ENCODE results near the gene GAPVD1. TPM values are rescaled to one million over a fixed set of nuclear protein-coding genes. Genes with fewer than 3 reads are reported as not detected.
"Not testable (repeated sequence)": the region's sequence is repeated elsewhere in the genome, so short reads cannot be mapped to it uniquely, and the experiment has no call there.

The GAPVD1 gene
- total RNA-seq, 1 experiment from 2014 or later = 50.7 TPM

DNA sequence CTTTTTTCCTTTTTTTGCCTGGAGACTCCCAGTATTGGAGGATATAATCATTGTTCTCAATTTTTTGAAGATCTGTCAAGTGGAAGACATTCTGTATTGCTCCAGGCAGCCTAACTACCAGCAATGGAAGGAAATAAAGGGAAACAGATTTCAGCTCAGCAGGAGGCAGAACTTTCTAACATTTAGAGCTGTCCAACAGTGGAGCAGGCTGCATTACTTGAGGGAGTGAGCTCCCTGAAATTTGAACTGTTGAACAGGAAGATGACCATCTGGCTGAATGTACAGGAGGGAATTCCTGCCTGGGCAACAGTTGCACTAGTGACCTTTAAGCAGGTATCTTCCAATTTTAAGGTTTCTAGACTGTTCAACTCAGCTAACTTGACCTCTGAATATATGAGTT is 1.1 kb upstream of the GAPVD1 start:
- Histone ChIP-seq H3K4me1 (ENCODE audit: low read length) (peaks cover 29% of the 10 kb centered on the region), H4K20me1 (ENCODE audit: insufficient read depth, low read depth, low read length) (peaks cover 12% of the 10 kb centered on the region; the same call in 1 of the 2 replicates), H3K79me2 (ENCODE audit: low read length) (peaks cover 39% of the 10 kb centered on the region), H3K9me3 (ENCODE audit: low read length) (no peaks in the 10 kb centered on the region), H3K27me3 (ENCODE audit: low read length) (no peaks in the 10 kb centered on the region), H3K4me3 (ENCODE audit: low read length) (peak overlapping the region; percentile 96; the same call in 1 of the 2 replicates), H3K9me2 (replicated peaks; ENCODE audit: insufficient read depth, low read length) (no peaks in the 10 kb centered on the region), H3K27ac (ENCODE audit: low read length) (no peak overlapping the region), H3K36me3 (ENCODE audit: insufficient read depth, low read length) (0 out of 2 replicates have a peak, but pooled peaks cover 6% of the 10 kb centered on the region), H2AFZ (ENCODE audit: low read length) (no peak overlapping the region), H3K4me2 (ENCODE audit: low read depth, low read length, poor library complexity, severe bottlenecking) (peak overlapping the region; percentile 87), H3K9ac (ENCODE audit: low read length) (no peak overlapping the region)
- DNase-seq = no peak

DNA sequence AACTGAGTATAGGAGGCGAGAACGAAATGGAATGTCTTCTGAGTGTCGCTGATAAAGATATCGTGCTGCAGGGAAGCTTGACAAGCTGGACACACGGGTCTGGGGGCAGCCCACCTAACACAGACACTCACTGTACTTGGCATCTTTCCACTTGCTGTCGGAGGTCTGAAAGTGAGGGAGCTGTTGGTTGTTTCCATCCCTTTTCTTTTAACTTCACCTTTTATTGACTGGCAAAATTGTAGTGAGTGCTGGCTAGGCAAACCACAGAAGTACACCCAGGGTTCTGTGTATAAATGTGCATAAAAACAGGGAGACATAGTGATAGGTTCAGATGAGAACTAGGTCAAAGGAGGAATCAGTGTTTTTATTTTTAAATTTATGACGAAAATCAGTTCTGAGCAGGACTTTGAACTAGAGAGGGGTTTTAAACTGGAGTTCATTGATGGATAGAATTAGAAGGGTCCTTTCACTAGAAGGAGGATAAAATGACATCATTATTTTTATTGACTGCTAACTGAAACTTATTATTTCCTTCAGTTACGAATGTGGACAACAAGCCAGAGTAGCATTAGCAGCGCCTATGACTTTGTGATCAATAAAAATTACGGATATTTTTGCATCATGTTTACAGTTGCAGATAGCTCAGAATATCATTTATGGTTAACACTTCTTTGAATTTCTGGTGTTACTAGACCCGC is 817 bp downstream of the GAPVD1 start:
- no peak for DNase-seq
- Histone ChIP-seq H3K4me2 (ENCODE audit: low read depth, low read length, poor library complexity, severe bottlenecking) (peak overlapping the region; percentile 87), H3K79me2 (ENCODE audit: low read length) (peaks cover 55% of the 10 kb centered on the region), H3K9ac (ENCODE audit: low read length) (peak overlapping the region; percentile 96), H4K20me1 (ENCODE audit: insufficient read depth, low read depth, low read length) (peaks cover 12% of the 10 kb centered on the region; the same call in 1 of the 2 replicates), H3K9me3 (ENCODE audit: low read length) (no peaks in the 10 kb centered on the region), H3K9me2 (replicated peaks; ENCODE audit: insufficient read depth, low read length) (no peaks in the 10 kb centered on the region), H3K4me1 (ENCODE audit: low read length) (peaks cover 29% of the 10 kb centered on the region), H2AFZ (ENCODE audit: low read length) (peak overlapping the region; percentile 64; the same call in 1 of the 2 replicates), H3K27ac (ENCODE audit: low read length) (no peak overlapping the region), H3K36me3 (ENCODE audit: insufficient read depth, low read length) (0 out of 2 replicates have a peak, but pooled peaks cover 6% of the 10 kb centered on the region), H3K4me3 (ENCODE audit: low read length) (peak overlapping the region; percentile 96), H3K27me3 (ENCODE audit: low read length) (no peaks in the 10 kb centered on the region)

DNA sequence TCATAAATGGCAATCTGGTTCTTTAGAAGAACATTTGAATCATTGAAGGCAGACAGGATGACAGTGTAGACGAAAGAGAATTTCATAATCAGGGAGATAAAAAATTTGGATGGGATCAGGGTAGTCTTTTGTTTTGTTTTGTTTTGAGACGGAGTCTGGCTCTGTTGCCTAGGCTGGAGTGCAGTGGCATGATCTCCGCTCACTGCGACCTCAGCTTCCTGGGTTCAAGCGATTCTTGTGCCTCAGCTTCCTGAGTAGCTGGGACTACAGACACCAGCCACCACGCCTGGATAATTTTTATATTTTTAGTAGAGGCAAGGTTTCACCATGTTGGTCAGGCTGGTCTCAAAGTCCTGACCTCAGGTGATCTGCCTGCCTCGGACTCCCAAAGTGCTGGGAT is 2.4 kb downstream of the GAPVD1 start:
- not testable (repeated sequence) for H3K36me3 ChIP-seq (ENCODE audit: insufficient read depth, low read length); H3K27me3 ChIP-seq (ENCODE audit: low read length); H3K9ac ChIP-seq (ENCODE audit: low read length); H2AFZ ChIP-seq (ENCODE audit: low read length); H3K27ac ChIP-seq (ENCODE audit: low read length); H3K9me3 ChIP-seq (ENCODE audit: low read length); H3K9me2 ChIP-seq (replicated peaks; ENCODE audit: insufficient read depth, low read length); H3K4me3 ChIP-seq (ENCODE audit: low read length); H3K4me2 ChIP-seq (ENCODE audit: low read depth, low read length, poor library complexity, severe bottlenecking); DNase-seq
- H3K79me2 ChIP-seq (ENCODE audit: low read length) = peaks cover 71% of the 10 kb centered on the region
- peaks cover 12% of the 10 kb centered on the region; the same call in 1 of the 2 replicates for H4K20me1 ChIP-seq (ENCODE audit: insufficient read depth, low read depth, low read length)
- H3K4me1 ChIP-seq (ENCODE audit: low read length) = peaks cover 26% of the 10 kb centered on the region

DNA sequence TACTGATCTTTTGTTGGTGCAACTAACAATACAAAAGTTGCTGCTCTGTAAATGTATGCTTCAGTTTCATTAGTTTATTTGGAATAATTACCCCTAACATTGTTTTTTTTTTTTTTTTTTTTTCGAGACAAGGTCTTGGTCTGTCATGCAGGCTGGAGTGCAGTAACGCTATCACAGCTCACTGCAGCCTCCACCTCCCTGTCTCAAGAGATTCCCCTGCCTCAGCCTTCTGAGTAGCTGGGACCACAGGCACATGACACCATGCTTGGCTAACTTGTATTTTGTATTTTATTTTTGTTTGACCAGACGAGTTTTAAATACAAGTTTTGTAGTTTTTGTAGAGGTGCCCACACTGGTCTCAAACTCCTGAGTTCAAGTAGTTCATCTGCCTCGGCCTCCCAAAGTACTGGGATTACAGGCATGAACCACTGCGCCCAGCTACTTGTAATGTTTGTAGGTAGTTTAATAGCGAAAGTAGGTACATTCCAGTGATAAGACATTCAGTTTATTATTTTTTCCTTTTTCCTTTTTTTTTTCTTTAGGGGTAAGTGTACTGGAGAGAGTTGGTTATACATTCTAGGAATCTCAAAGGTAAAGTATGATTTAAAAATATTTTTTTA is 6.9 kb downstream of the GAPVD1 start:
- H3K4me1 ChIP-seq (ENCODE audit: low read length) = peaks cover under 1% of the 10 kb centered on the region; the same call in 1 of the 2 replicates
- H3K79me2 ChIP-seq (ENCODE audit: low read length) = peaks cover 95% of the 10 kb centered on the region
- no peak overlapping the region for H3K27ac ChIP-seq (ENCODE audit: low read length)
- no peak overlapping the region for H3K9ac ChIP-seq (ENCODE audit: low read length)
- H3K36me3 ChIP-seq (ENCODE audit: insufficient read depth, low read length) = peaks cover 14% of the 10 kb centered on the region
- no peaks in the 10 kb centered on the region for H3K9me3 ChIP-seq (ENCODE audit: low read length)
- no peaks in the 10 kb centered on the region for H4K20me1 ChIP-seq (ENCODE audit: insufficient read depth, low read depth, low read length)
- no peak for DNase-seq
- H3K9me2 ChIP-seq (replicated peaks; ENCODE audit: insufficient read depth, low read length) = no peaks in the 10 kb centered on the region; the same call in 1 of the 2 replicates
- H2AFZ ChIP-seq (ENCODE audit: low read length) = no peak overlapping the region
- no peak overlapping the region for H3K4me2 ChIP-seq (ENCODE audit: low read depth, low read length, poor library complexity, severe bottlenecking)
- no peaks in the 10 kb centered on the region for H3K27me3 ChIP-seq (ENCODE audit: low read length)
- H3K4me3 ChIP-seq (ENCODE audit: low read length) = no peak overlapping the region

DNA sequence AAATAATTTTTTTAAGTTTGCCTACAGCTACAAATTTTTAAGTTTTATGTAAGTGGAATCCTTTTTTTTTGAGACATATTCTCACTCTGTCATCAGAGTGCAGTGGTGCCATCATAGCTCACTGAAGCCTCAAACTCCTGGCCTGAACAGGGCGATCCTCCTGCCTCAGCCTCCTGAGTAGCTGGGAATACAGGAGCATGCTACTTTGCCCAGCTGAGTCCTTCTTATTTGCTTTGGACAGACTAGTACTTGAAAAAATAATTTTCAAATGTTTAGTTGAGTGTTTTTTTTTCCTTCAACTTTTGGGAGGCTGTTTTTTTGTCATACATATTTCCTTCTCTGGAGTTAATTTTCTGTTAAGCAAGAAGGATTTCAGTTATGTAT is 7.4 kb downstream of the GAPVD1 start:
- H4K20me1 ChIP-seq (ENCODE audit: insufficient read depth, low read depth, low read length) = no peaks in the 10 kb centered on the region
- H3K9me2 ChIP-seq (replicated peaks; ENCODE audit: insufficient read depth, low read length) = no peaks in the 10 kb centered on the region; the same call in 1 of the 2 replicates
- no peaks in the 10 kb centered on the region for H3K27me3 ChIP-seq (ENCODE audit: low read length)
- no peak overlapping the region for H3K9ac ChIP-seq (ENCODE audit: low read length)
- no peaks in the 10 kb centered on the region for H3K9me3 ChIP-seq (ENCODE audit: low read length)
- no peak overlapping the region for H3K4me3 ChIP-seq (ENCODE audit: low read length)
- peaks cover 14% of the 10 kb centered on the region for H3K36me3 ChIP-seq (ENCODE audit: insufficient read depth, low read length)
- no peak overlapping the region for H3K27ac ChIP-seq (ENCODE audit: low read length)
- H2AFZ ChIP-seq (ENCODE audit: low read length) = no peak overlapping the region
- no peak overlapping the region for H3K4me2 ChIP-seq (ENCODE audit: low read depth, low read length, poor library complexity, severe bottlenecking)
- no peak for DNase-seq
- peaks cover 94% of the 10 kb centered on the region for H3K79me2 ChIP-seq (ENCODE audit: low read length)
- no peaks in the 10 kb centered on the region for H3K4me1 ChIP-seq (ENCODE audit: low read length)

DNA sequence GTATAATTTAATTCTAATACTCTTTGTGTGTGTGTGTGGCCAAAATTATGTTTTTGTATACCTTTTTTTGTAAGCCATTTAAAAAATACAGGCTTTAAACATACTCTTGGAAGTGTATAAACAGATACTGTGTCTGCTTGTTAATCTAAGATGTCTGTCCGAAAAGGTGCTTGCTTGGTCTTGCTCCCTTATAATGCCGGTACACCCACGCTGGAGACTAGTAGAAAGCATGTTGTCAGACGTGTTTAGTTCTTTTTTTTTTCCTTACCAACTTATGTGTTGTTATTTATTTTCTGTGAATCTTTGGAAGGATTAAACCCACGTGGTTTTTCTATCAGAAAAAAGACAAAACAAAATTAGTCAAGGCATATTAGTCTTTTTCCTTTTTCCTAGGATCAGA is 9.5 kb downstream of the GAPVD1 start:
- Histone ChIP-seq H3K27me3 (ENCODE audit: low read length) (no peaks in the 10 kb centered on the region), H3K36me3 (ENCODE audit: insufficient read depth, low read length) (peaks cover 8% of the 10 kb centered on the region), H4K20me1 (ENCODE audit: insufficient read depth, low read depth, low read length) (no peaks in the 10 kb centered on the region), H3K4me3 (ENCODE audit: low read length) (no peak overlapping the region), H3K27ac (ENCODE audit: low read length) (no peak overlapping the region), H3K9ac (ENCODE audit: low read length) (no peak overlapping the region), H3K79me2 (ENCODE audit: low read length) (peaks cover 93% of the 10 kb centered on the region), H2AFZ (ENCODE audit: low read length) (no peak overlapping the region), H3K9me3 (ENCODE audit: low read length) (no peaks in the 10 kb centered on the region), H3K4me2 (ENCODE audit: low read depth, low read length, poor library complexity, severe bottlenecking) (no peak overlapping the region), H3K4me1 (ENCODE audit: low read length) (no peaks in the 10 kb centered on the region), H3K9me2 (replicated peaks; ENCODE audit: insufficient read depth, low read length) (no peaks in the 10 kb centered on the region; the same call in 1 of the 2 replicates)
- no peak for DNase-seq

DNA sequence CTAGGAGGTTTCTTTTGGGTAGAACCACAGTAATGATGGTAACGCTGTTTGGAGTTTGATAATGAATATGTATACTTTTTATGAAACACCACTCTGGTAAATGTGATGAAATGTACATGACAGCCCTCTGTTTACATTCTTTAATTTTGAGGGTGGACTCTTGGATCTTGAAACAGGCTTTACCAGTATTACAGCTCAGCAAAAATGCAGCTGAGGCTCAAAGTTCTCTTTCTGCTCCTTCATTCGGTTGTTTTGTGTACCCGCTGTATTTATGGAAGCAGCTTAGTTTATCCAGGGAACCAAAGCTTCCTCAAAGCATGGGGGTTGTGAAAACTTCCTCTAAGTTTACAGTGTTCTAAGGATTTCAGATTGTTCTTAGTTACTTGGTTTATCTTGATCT is 11.1 kb downstream of the GAPVD1 start:
- H3K27ac ChIP-seq (ENCODE audit: low read length) = no peak overlapping the region
- no peak for DNase-seq
- peaks cover 8% of the 10 kb centered on the region for H3K36me3 ChIP-seq (ENCODE audit: insufficient read depth, low read length)
- H3K4me1 ChIP-seq (ENCODE audit: low read length) = no peaks in the 10 kb centered on the region
- no peaks in the 10 kb centered on the region for H3K27me3 ChIP-seq (ENCODE audit: low read length)
- H3K4me3 ChIP-seq (ENCODE audit: low read length) = no peak overlapping the region
- H3K9me2 ChIP-seq (replicated peaks; ENCODE audit: insufficient read depth, low read length) = no peaks in the 10 kb centered on the region; the same call in 1 of the 2 replicates
- no peak overlapping the region for H3K4me2 ChIP-seq (ENCODE audit: low read depth, low read length, poor library complexity, severe bottlenecking)
- H3K9ac ChIP-seq (ENCODE audit: low read length) = no peak overlapping the region
- H3K79me2 ChIP-seq (ENCODE audit: low read length) = peaks cover 96% of the 10 kb centered on the region
- no peaks in the 10 kb centered on the region for H4K20me1 ChIP-seq (ENCODE audit: insufficient read depth, low read depth, low read length)
- no peaks in the 10 kb centered on the region for H3K9me3 ChIP-seq (ENCODE audit: low read length)
- no peak overlapping the region for H2AFZ ChIP-seq (ENCODE audit: low read length)

DNA sequence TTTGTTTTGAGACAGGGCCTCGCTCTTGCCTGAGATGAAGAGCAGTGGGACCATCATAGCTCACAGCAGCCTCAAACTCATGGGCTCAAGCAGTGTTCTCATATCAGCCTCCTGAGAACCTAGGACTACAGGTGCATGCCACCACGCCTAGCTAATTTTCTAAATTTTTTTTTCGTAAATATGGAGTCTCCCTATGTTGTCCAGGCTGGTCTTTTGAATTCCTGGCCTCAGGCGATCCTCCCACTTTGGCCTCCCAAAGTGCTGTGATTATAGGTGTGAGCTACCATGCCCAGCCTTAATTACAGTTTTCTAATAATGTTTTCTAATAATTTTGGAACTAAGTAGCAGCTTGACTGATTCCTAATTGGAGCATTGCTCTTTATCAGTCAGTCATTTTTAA is 15.1 kb downstream of the GAPVD1 start:
- no peaks in the 10 kb centered on the region for H3K27me3 ChIP-seq (ENCODE audit: low read length)
- no peaks in the 10 kb centered on the region for H3K9me3 ChIP-seq (ENCODE audit: low read length)
- H3K27ac ChIP-seq (ENCODE audit: low read length) = no peak overlapping the region
- no peaks in the 10 kb centered on the region for H3K4me1 ChIP-seq (ENCODE audit: low read length)
- H3K4me3 ChIP-seq (ENCODE audit: low read length) = no peak overlapping the region
- H3K36me3 ChIP-seq (ENCODE audit: insufficient read depth, low read length) = peaks cover under 1% of the 10 kb centered on the region; the same call in 1 of the 2 replicates
- no peaks in the 10 kb centered on the region for H4K20me1 ChIP-seq (ENCODE audit: insufficient read depth, low read depth, low read length)
- no peak overlapping the region for H3K9ac ChIP-seq (ENCODE audit: low read length)
- no peak overlapping the region for H2AFZ ChIP-seq (ENCODE audit: low read length)
- DNase-seq = no peak
- peaks cover 96% of the 10 kb centered on the region for H3K79me2 ChIP-seq (ENCODE audit: low read length)
- no peak overlapping the region for H3K4me2 ChIP-seq (ENCODE audit: low read depth, low read length, poor library complexity, severe bottlenecking)
- no peaks in the 10 kb centered on the region for H3K9me2 ChIP-seq (replicated peaks; ENCODE audit: insufficient read depth, low read length)

Measured in Karpas-422 (cell line).